Dermis blood vessel endothelial cell (primary cell): Measurements from ENCODE around the gene EIF4G1. TPM values are rescaled to one million over a fixed set of nuclear protein-coding genes. Genes with fewer than 3 reads are reported as not detected.
"Not testable (repeated sequence)": the region's sequence is repeated elsewhere in the genome, so short reads cannot be mapped to it uniquely, and the experiment has no call there.

Experiments
- DNase-seq: peaks from one replicate; pipeline ENCODE4 v3.0.0; 2010
- total RNA-seq: library from RNA; depleted of rRNA; stranded (reverse); fragments of >200 nt; gene quantifications from 2 replicates; pipeline ENCODE4 v1.2.3, GENCODE V29; 2014

The EIF4G1 gene
- 217 and 574 TPM in 2 replicates for total RNA-seq

GRCh38 chr3:184314363-184314699 is at the start of gene EIF4G1:
TSS of gene EIF4G1 (plus strand) at chr3:184314606. CDS start at chr3:184315797, 1,191 bp downstream.
- DNase-seq, result peak; percentile 97

GRCh38 chr3:184267249-184267648 is 47.2 kb upstream of the EIF4G1 start:
- not testable (repeated sequence) for DNase-seq

GRCh38 chr3:184272269-184272668 is 42.1 kb upstream of the EIF4G1 start:
- DNase-seq, result no peak

- no peak for DNase-seq
Observed at GRCh38 chr3:184275381-184275701, 39.1 kb upstream of the EIF4G1 start.

- no peak for DNase-seq
Observed at GRCh38 chr3:184275961-184276910, 38.2 kb upstream of the EIF4G1 start, which contains the start of gene ECE2. TSS of gene ECE2 (plus strand) at chr3:184276022. CDS start at chr3:184276154, 132 bp downstream.

- DNase-seq, result no peak
Observed at GRCh38 chr3:184277366-184277765, 37.0 kb upstream of the EIF4G1 start.

- no peak for DNase-seq
Observed at GRCh38 chr3:184282941-184283340, 31.5 kb upstream of the EIF4G1 start.

GRCh38 chr3:184283681-184284080 is 30.7 kb upstream of the EIF4G1 start:
- no peak for DNase-seq

- peak; percentile 91 for DNase-seq
Observed at GRCh38 chr3:184284696-184285095, 29.7 kb upstream of the EIF4G1 start.

- peak; percentile 72 for DNase-seq
Observed at GRCh38 chr3:184289426-184289938, 24.9 kb upstream of the EIF4G1 start.

- DNase-seq, result no peak
Observed at GRCh38 chr3:184290331-184290730, 24.1 kb upstream of the EIF4G1 start.

- DNase-seq, result no peak
Observed at GRCh38 chr3:184291044-184291737, 23.2 kb upstream of the EIF4G1 start.

GRCh38 chr3:184291738-184292445 is 22.5 kb upstream of the EIF4G1 start:
- DNase-seq, result no peak

GRCh38 chr3:184295771-184296170 is 18.6 kb upstream of the EIF4G1 start:
- DNase-seq, result no peak

- DNase-seq, result no peak
Observed at GRCh38 chr3:184296616-184297015, 17.8 kb upstream of the EIF4G1 start.

GRCh38 chr3:184298759-184299487 is 15.5 kb upstream of the EIF4G1 start, which contains the start of gene PSMD2:
TSS of gene PSMD2 (plus strand) at chr3:184299241. CDS start at chr3:184299267, 26 bp downstream.
- DNase-seq, result peak; percentile 97

- DNase-seq, result peak; percentile 51
Observed at GRCh38 chr3:184299488-184300377, 14.7 kb upstream of the EIF4G1 start.

GRCh38 chr3:184300378-184300720 is 14.1 kb upstream of the EIF4G1 start:
- peak; percentile 60 for DNase-seq

- peak; percentile 59 for DNase-seq
Observed at GRCh38 chr3:184305577-184305976, 8.8 kb upstream of the EIF4G1 start.

GRCh38 chr3:184306341-184306972 is 7.9 kb upstream of the EIF4G1 start:
- no peak for DNase-seq

GRCh38 chr3:184307915-184308314 is 6.5 kb upstream of the EIF4G1 start:
- no peak for DNase-seq
